ENCODE results near the gene LRRC4C.
"Not testable (repeated sequence)": the region's sequence is repeated elsewhere in the genome, so short reads cannot be mapped to it uniquely, and the experiment has no call there.

Gene LRRC4C

DNA sequence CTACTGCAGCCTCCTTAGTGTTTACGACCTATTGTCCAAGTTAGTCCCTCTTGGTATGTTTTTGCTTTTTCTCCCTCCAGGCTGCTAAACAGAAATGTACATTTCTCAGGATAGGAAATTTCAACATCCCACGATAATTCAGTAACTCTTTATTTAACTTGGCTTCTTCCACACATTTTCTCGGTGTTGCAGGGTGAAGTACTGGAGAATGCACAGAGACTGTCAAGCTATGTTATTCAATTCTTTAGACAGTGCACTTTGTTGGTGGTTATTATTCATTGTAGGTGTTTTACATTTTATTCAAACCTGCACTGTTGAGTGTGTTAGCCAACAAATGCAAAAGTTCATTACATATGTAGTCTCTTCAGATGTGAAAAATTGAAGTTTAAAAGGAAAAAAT is 839.8 kb downstream of the LRRC4C start:
- DNase-seq, result no peak

DNA sequence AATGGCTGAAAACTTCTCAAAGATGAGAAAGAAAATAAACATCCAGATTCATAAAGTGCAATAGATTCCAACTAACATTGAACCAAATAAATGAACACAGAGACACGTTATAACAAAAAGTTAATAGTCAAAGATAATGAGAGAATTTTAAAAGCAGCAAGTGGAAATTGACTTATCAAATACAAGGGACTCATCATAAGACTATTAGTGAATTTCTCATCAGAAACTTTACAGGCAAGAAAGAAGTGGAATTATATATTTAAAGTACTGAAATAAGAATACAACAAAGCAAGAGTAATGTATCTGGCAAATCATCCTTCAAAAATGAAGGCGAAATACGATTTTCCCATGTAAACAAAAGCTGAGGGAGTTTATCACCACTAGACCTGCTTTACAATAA is 852.7 kb downstream of the LRRC4C start:
- DNase-seq, result no peak

DNA sequence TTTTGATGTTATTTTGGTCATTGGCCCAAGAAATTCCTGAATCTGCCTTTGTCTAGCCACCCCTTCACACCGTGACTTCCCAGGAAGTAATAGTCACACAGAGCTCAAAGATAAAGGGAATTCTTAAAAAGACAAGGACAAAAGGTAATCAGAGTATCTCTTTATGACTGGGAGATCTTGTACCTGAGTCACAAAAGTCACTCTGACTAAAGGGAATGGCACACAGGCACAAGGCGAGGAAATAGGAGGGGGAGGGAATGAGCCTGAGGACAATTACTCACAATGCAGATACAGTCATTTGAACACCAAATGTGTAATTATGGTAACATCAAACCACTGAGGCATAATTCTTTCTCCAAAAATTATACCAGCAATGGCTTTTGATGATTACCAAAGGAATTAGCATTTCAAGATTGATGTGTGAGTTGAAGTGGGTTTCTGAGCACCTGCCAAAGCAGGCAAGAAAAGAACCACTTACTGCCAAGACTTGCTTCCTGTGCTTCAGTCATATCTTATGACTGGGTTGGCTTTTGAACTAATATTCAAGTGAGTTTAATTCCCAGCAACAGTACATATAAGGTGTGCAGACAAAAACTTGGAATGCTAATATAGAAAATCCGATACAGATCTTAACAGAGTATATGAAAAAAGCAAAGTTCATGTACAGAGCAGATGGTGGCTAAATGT is 856.4 kb downstream of the LRRC4C start:
- no peak for DNase-seq

DNA sequence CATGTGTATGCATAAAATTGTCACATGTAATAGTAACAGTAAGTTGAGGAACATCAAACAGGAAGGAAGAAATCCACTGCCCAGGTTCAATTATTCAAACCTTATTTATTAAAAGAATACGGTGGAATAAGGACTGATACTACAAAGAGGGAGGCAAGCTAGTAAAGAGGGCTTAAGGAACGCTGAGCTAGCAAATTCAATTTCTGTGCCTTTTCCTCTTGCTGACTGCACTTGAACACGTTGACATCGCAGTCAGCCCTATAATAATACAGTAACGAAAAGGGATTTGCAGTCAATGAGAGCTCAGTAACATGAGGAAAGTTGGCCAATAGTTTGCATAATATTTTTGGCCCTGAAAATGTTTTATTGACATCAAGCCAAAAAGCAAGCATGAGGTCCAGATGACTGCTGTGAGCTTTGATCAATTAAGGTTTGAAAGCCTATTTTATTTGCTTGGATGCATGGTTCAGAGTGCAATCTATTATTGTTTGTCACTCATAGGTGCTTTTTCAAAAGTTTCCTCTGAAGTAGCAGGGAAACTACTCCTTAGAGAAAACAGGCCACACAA is 861.8 kb downstream of the LRRC4C start:
- DNase-seq, result no peak

DNA sequence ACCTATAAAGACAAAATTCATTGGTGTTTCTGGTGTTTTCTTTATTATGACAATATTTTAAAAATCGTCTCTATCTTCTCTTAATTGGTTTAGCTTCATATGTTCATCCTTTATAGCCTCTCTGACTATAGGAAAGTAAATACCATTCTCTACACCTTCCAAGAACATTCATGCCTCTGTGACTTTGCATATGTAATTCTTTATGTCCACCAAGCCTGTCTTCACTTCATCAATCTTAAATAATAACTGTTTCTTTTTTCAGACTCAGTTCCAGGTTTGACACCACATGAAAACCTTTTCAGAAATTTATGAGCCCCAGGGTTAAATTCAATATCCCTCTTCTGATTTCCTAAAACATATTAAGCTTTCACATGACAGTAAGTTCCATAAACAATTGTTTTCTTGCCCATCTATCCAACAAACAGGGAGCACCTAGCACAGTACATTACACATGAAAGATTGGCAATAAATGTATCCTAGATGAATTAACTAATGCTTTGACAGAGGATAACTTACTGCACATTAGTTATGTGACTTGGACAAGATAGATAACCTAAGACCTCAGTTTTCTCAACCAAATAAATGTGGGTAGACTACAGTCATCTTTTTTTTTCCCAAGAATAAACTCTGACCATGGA is 886.1 kb downstream of the LRRC4C start:
- DNase-seq, result no peak

DNA sequence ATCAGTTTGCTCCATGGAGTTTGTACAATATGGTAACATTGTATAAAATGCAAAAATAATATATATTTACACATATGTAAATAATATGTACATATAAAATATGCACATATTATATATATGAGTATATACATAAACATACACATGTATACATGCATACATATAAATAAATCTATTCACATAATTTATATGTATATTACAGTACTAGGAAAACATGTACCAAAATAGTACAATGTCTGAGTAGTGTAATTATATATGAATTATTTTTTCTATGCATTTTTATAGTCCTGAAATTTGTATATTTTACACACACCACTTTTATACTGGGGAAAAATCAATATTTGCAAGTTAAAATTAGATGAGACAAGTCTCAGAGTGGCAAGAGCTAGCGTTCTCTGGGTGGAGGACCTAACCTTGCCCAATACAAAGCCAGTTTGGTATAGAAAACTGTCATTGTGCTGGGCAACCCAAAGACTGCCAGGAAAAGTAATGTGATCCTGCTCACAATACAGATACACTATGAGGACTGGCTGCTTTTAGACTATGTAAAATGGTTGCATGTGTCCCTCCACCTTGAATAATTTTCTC is 889.4 kb downstream of the LRRC4C start:
- no peak for DNase-seq

DNA sequence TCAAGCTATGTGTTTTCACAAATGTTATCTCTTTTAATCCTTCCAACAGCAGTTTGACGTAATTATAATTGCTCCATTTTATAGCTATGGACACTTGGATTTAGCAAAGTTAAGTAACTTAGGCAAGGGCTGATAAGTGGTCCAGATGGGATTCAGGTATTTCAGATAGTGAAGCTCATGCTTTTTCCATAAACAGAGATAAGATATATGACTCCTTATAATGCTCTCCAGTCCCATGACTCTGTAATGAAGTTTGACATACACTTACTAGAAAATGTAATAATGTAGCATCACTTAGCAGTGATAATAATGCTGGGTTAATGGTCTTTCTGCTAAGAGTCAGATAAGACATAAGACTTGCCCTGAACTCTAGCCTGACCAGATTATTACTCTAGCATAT is 892.1 kb downstream of the LRRC4C start:
- no peak for DNase-seq

DNA sequence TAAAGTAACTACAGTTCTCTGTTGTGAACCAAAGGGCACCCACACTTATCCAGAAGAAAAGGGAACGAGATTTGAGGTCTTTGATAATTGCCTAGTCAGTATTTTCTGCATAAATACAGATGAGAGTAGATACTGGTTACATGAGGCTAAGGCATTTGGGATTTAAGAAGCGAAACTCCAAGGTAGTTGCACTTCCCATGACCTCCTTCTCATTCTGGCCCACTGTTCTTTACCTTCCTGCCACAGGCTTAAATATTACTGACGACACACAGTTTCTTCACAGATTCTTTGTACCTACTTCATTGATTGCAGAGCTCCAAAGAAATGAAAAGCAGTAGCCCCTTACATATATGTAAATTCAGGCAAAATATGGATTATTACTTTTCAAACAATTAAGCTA is 915.3 kb downstream of the LRRC4C start:
- no peak for DNase-seq

DNA sequence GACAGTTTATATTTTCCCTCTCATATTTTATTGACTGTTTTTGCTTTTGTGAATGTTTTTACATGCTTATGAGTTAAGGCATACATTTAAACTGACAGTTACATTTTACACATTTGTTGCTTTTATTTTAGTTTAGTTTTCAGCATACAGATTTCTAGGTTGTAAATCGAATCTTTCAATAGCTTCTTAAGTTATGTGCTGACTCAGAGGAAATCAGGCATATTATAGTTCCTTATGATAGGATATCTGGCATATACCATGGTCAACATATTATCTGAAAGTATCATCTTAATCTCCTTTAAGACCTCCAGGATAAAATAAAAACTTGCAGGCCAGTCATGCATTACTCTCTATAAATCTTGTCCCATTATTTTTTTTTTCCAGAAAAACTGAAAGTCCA is 916.6 kb downstream of the LRRC4C start:
- DNase-seq, result no peak

DNA sequence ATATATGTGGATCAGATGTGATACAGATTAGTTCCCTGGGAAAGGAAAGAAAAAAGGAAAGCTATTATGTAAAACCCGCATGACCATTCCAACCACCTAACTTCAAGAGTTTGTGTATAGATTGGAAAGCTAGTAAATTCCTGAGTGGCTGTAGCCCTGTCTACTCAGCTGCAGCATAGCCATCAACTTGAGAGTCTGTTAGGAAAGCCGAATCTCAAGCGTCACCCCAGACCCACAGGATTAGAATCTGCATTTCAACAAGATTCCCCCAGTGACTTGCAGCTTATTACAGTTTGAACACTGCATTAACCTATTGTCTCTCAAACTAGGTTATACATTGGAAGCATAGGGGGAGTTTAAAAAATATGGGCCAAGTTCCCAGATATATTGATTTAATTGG is 921.7 kb downstream of the LRRC4C start:
- no peak for DNase-seq

DNA sequence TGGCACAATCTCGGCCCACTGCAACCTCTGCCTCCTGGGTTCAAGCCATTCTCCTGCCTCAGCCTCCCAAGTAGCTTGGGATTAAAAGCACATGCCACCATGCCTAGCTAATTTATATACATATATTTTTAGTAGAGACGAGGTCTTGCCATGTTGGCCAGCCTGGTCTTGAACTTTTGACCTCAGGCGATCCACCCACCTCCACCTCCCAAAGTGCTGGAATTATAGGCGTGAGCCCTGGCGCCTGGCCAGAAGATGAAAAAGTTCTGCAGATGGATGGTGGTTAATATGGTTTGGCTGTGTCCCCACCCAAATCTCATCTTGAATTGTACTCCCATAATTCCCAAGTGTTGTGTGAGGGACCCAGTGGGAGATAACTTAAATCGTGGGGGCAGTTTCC is 937.4 kb downstream of the LRRC4C start:
- DNase-seq, result not testable (repeated sequence)

DNA sequence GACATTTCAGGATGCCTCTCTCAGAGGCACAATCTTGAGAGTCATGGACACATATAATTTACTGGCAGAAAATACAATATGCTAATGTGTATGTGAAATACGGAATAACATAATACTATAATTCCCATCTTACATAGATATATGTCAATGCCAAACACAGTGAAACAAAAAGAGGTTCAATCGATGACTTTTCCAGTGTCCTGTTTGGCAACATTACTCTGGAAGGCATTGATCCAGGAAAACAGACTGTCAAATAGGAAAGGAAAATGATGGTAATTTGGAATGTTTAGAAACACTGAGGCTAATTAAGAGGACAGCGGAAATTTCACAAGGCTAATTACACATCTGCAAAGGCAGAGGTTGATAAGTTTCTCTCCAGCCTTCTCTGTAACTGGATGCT is 942.3 kb downstream of the LRRC4C start:
- DNase-seq, result no peak

DNA sequence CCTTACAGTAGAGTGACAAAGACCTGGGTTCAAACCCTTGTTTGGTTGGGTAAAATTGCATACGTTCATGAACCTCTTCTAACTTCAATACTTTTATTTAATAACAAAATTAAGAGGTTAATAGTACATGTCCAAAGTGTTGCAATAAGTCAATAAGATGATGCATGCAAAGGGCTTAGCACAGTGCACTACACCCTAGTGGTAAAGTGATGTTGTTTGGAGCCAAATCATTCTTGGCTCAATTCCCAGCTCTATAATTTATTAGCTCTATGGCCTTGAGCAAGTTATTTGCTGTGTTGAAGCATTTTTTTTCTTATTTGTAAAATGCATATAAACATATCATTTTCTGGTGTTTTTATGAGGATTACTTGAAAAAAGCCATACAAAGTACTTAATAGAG is 945.3 kb downstream of the LRRC4C start:
- DNase-seq, result no peak

DNA sequence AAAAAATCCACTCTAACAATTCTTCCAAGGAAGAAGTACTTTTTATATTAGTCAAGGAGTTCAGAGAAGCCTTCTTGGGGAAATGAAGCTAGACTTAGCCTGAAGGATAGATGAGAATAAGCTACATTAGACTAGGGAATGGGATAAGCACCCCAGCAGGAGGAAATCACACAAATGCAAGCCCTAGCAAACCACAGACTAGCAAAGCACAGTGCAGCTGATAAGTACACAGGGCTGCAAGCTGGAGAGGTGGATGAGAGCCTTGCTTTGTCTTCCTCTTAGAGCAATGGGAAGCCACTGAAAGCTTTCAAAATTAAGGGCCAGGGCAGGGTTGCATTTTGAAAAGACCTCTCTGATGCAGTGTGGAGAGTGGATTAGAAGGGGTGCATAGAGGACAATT is 946.2 kb downstream of the LRRC4C start:
- DNase-seq, result no peak

DNA sequence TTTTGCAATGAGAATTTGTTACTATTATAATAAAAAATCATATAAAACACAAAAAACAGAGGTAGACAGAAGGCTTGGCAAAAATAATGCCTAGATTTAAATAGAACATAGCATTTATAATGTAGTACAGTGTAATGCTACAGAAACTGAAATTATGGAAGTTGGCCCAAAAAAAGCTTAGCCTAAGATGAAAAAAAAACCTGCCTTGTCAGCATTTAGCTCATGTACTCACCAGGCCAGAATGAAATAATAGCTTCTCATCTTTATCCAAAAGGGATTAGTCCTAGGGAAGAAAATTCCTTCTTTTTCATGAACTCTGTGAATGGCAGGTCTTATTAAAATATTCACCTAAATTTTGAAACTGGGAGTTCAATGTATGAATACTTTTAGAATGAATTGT is 951.1 kb downstream of the LRRC4C start:
- DNase-seq, result no peak

DNA sequence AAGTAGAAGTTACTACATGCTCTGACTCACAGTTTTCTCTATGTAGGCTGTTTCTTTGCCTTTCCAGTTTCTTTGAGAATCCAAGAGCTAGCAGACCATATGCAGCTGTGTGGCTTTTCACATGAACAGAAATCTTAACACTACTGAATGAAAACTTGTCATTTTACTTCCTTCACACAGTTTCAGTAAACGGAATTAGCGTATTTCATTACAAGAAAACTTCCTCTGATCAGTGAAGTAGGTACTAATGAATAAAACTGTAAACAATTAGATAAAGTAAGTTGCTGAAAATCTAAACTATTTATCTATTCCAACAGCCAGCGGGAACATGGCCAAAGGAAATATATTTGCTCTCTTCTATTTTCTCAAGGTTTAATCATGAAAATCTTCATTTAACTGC is 953.2 kb downstream of the LRRC4C start:
- no peak for DNase-seq

DNA sequence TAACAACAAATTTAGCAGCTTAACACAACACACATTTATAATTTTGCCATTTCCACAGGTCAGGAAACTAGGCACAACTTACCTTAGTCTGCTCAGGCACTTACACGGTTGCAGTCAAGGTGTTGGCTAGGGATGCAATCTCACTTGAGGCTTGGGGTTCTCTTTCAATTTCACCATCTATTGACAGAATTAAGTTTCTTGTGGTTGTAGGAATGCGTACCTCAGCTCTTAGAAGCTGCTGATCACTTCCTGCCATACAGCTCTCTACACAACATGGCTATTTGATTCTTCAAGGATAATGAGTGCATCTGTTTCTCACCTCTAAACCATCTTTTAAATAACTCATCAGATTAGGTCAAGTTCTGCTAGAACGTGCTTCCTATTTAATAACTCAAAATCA is 968.1 kb downstream of the LRRC4C start:
- no peak for DNase-seq

DNA sequence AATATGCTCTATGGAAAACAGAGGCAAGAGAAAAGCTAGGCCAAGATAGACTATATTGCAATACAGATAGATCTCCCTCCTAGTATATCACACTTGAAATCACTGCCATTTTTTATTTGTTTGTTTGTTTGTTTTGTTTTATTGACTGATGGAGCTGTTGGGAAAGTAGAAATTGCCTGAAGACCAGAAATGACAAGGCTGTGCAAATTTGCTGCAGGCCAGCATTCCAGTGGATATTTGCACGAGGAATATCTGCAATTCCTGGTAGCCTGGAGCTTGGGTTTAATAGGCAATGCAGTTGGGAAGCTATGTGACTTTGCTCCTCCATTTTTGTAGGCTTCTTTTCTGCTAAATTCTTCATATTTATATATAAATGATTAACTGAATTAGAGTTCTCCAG is 991.7 kb downstream of the LRRC4C start:
- no peak for DNase-seq

DNA sequence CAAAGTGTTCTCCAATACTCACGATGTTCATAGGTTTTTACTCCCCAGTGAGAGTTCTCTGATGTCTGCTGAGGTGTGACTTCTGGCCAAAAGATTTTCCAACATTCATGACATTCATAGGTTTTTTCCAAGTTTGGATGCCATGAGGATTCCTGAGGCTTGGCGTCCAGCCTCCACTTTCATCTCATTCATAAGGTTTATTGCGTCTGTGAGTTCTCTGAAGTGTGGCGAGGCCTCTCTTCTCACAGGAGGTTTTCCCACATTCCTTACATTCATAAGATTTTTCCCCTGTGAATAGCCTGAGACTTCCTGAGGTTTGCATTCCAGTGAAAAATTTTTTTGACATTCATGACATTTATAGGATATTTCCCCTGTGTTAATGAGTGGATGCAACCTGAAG is 1014.1 kb downstream of the LRRC4C start:
- DNase-seq, result no peak

DNA sequence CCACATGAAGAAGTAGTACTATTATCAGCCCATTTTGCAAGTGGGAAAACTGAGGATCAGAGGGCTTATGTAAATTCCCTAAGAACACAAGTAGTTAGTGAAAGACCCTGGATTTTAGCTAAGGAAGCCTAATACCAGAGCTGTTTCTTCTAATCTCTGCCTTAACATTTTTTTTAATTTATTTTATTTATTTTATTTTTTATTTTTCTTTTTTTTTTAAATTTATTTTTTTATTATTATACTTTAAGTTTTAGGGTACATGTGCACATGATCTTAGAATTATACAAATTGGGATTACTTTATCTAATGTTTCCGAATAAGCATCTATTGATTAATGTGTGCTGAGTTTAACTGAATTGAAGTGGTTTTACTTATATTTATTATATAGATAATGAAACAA is 1015.3 kb downstream of the LRRC4C start:
- DNase-seq, result no peak

DNA sequence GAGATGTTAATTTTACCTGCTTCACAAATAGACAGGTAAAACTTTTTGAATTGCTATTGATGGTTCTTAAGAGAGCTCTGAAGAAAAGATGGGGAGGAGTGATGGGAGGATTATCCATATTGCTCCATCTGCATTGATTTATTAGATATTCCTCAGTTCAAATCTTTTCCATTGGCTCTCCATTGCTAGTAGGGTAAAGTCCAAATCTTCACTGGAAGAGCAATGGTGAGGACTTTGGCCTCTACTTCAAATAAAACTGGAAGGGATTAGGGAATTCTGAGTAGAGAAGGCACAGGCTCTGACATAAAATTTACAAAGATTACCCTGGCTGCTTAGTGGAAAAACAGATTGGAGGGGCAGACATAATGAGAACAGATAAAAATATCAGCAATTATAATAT is 1024.1 kb downstream of the LRRC4C start:
- no peak for DNase-seq

DNA sequence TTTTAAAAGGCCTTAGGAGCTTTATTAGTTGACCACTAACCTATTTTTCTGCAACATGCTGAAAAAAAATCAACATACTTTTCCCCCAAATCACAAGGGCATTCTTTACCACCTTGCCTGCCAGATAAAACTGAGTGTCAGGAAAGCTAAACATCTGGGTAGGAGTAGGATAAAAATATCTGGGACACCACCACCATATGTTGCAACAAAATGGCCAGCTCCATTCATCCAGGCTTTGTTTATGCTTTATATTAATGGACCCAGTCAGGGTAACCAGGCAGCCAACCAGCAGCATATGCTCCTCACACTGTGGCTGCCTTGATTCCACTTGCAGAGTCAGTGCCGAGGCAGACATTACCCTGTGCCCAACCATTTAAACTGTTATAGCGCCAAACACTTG is 1024.5 kb downstream of the LRRC4C start:
- DNase-seq, result no peak

DNA sequence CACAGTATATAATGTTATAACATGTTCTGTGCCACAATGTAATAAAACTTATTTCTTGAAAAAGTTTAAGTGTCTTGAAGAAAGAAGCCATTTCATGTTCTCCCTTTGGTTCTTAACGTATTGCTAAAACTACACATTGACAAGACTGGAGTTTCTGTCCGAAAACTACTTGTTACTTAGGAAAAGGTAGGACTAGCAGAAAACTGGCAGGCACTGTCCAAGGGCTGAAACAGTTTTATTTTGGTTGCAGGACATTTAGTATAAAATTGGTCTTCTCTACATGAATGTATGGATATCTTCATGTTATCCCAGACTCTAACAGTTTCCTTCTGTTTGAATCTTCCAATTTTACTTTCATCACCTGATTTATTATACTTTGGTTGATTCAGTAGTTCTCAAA is 1027.1 kb downstream of the LRRC4C start:
- DNase-seq, result no peak

DNA sequence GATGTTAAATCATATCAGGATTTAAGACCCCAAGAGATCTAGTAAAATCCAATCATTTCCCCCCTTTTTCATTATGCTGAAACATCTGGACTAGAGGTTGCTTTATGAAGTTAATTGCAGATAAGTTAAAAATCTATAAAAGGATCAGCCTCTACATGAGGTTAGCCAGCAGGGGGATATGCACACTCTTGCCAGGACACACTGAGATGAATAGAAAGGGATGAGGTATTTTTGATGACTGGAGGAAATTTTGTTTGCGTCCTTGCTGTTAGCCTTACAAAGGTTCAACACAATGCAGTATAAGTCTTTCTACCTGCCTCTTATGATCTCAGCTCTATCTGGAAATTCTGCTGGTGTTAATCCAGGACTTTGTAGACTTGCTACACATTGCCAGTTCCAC is 1034.3 kb downstream of the LRRC4C start:
- DNase-seq, result no peak

Data from activated CD4-positive, alpha-beta T cell treated with anti-CD3 and anti-CD28 coated beads for 48 hours (primary cell).